Activated naive CD8-positive, alpha-beta T cell (primary cell): ENCODE results near the gene KCNE3.
"Not testable (repeated sequence)": the region's sequence is repeated elsewhere in the genome, so short reads cannot be mapped to it uniquely, and the experiment has no call there.

Source experiments
- H3K27ac Mint-ChIP-seq: one replicate; pipeline ENCODE4 v1.8.0; 2021; ENCODE audit warnings: mixed read lengths
- H3K27me3 Mint-ChIP-seq: one replicate; pipeline ENCODE4 v1.8.0; 2021; ENCODE audit warnings: mixed read lengths
- H3K36me3 Mint-ChIP-seq: one replicate; pipeline ENCODE4 v1.8.0; 2021; ENCODE audit warnings: mixed read lengths
- H3K4me1 Mint-ChIP-seq: one replicate; pipeline ENCODE4 v1.8.0; 2021; ENCODE audit warnings: low read depth, mixed read lengths
- H3K4me3 Mint-ChIP-seq: one replicate; pipeline ENCODE4 v1.8.0; 2021; ENCODE audit warnings: mild to moderate bottlenecking, mixed read lengths
- H3K9me3 Mint-ChIP-seq: one replicate; pipeline ENCODE4 v1.8.0; 2021; ENCODE audit warnings: low read depth, mixed read lengths

The KCNE3 gene

GRCh38 chr11:74438681-74439080 is 28.7 kb downstream of the KCNE3 start:
- Mint-ChIP-seq H3K27me3 (peaks cover 4% of the 10 kb centered on the region), H3K4me3 (no peak overlapping the region), H3K9me3 (no peaks in the 10 kb centered on the region), H3K36me3 (no peaks in the 10 kb centered on the region), H3K27ac (no peak overlapping the region), H3K4me1 (no peaks in the 10 kb centered on the region)

GRCh38 chr11:74437441-74438042 is 29.8 kb downstream of the KCNE3 start:
- Mint-ChIP-seq H3K4me3 (no peak overlapping the region), H3K4me1 (no peaks in the 10 kb centered on the region), H3K27ac (no peak overlapping the region), H3K36me3 (no peaks in the 10 kb centered on the region), H3K27me3 (peaks cover 3% of the 10 kb centered on the region), H3K9me3 (no peaks in the 10 kb centered on the region)

DNA sequence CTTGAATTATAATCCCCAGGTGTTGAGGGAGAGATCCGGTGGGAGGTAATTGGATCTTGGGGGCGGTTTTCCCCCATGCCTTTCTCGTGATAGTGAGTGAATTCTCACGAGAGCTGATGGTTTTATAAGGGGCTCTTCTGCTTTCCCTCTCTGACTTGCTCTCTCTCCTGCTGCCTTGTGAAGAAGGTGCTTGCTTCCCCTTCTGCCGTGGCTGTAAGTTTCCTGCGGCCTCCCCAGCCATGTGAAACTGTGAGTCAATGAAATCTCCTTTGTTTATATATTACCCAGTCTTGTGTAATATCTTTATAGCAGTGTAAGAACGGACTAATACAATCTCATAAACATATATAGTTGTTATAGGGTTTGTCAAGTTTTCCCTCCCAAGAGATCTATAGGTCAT is 32.8 kb downstream of the KCNE3 start:
- no peak overlapping the region for H3K4me3 Mint-ChIP-seq
- no peak overlapping the region for H3K27ac Mint-ChIP-seq
- H3K4me1 Mint-ChIP-seq: no peaks in the 10 kb centered on the region
- H3K36me3 Mint-ChIP-seq: no peaks in the 10 kb centered on the region
- H3K9me3 Mint-ChIP-seq: no peaks in the 10 kb centered on the region
- peaks cover 3% of the 10 kb centered on the region for H3K27me3 Mint-ChIP-seq

DNA sequence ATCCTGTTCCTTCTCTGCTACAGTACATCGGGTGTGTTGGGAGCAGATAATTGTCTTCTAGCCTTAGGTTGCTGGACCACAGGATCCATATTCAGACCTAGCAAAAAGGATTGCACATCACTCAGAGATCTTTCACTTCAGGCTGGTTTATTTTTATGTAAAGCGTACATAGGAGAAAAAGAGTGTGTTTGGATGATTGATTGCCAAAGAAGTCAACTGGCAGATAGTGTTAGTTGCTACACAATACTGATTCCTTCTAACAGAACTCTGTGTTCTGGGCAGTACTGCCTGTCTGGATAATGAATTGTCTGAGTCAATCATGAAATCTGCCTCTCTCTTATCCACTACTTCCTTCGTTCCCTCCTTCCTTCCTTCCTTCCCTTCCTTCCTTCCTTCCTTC is 38.1 kb downstream of the KCNE3 start:
- H3K9me3 Mint-ChIP-seq: no peaks in the 10 kb centered on the region
- H3K4me1 Mint-ChIP-seq: no peaks in the 10 kb centered on the region
- no peak overlapping the region for H3K27ac Mint-ChIP-seq
- no peaks in the 10 kb centered on the region for H3K36me3 Mint-ChIP-seq
- peaks cover 1% of the 10 kb centered on the region for H3K27me3 Mint-ChIP-seq
- H3K4me3 Mint-ChIP-seq: no peak overlapping the region

DNA sequence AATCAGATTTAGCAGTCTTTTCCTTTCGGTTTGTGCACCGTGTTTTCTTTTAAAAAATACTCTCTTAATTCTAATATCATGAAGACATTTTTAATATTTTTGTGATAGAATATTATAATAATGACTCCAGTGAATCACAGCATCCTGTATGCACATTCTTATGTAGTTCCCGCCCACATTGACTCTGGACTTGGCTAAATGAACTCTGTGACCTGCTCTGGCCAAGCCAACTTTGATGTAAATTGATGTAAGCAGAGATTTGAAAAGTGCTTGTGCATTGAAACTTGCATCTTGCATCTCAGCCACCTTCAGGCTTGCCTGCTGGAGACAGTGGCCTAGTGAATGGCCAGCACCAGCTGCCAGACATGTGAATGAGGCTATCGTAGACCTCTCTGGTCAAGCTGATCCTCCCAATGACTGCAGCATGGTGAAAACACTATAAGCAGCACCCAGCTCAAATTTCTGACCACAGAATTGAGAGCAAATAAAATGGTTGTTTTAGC is 39.9 kb downstream of the KCNE3 start:
- H3K4me1 Mint-ChIP-seq: no peaks in the 10 kb centered on the region
- H3K27me3 Mint-ChIP-seq: no peaks in the 10 kb centered on the region
- H3K9me3 Mint-ChIP-seq: no peaks in the 10 kb centered on the region
- H3K27ac Mint-ChIP-seq: no peak overlapping the region
- H3K36me3 Mint-ChIP-seq: no peaks in the 10 kb centered on the region
- H3K4me3 Mint-ChIP-seq: no peak overlapping the region

DNA sequence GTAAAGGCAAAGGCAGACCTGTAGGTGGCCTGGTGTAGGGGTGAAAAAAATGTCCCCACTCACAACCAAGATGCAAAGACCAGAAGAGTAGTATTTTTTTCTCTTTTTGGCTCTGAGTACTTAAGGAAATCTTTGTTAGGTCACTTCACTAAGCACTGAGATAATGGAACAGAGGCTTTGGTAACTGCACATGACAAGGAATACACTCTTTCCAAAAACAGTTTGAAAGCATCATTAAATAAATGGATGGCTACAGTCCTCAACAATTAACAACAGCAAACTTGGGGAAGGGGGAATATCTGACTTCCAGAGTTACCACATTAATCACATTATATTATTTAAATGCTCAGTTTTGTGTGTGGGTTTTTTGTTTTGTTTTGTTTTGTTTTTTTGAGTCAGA is 42.2 kb downstream of the KCNE3 start:
- H3K27ac Mint-ChIP-seq: no peak overlapping the region
- no peak overlapping the region for H3K4me3 Mint-ChIP-seq
- H3K27me3 Mint-ChIP-seq: no peaks in the 10 kb centered on the region
- H3K9me3 Mint-ChIP-seq: no peaks in the 10 kb centered on the region
- no peaks in the 10 kb centered on the region for H3K36me3 Mint-ChIP-seq
- H3K4me1 Mint-ChIP-seq: no peaks in the 10 kb centered on the region

DNA sequence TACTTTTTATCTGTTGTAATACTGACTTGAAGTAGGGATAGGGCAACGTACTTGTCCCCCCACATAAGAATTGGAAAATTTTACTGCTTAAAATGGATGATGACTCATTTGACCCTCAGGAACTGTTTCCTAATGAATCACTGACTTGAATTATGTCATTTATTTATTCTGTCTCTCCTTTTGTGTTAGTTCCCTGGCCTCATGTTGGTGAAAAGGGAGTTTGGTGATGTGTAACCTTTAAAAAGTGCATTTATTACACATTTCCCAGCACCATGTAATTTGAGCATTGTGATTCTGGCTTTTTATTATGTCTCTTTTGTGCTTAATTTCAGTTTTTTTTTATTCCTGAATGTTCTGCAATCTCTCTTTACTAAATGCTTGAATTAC is 48.8 kb downstream of the KCNE3 start:
- Mint-ChIP-seq H3K4me3 (peak overlapping the region; percentile 44), H3K27ac (peak overlapping the region; percentile 90), H3K27me3 (no peaks in the 10 kb centered on the region), H3K9me3 (no peaks in the 10 kb centered on the region), H3K4me1 (peaks cover 27% of the 10 kb centered on the region), H3K36me3 (no peaks in the 10 kb centered on the region)

DNA sequence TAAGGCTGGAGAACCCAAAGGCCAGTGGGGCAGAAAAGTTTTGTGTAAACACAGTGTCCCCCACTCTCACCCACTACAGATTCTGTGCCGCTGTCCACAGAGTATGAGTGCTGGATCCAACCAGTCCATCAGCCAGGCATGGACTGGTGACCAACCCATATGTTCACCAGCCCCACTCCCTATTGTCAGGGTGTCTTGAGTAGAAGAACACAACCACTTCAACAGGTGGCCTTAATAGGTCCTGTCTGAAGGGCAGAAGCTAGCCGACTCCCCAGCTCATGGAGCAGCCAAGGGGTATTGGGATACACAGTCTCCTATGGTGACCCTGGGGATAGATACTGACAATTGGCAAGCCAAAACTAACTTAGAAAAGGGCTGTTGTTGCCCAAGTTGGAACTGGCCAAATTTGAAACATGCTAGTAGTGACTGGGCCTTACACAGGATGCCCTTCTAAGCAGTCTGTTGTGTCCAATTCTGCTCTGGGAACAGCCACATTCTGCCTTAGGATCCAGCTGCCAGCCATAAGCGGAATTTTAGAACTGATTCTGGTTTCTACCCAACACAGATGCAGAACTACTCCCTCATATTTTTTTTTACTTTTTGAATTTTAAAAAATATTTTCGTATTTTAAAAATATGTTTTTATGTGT is 49.4 kb downstream of the KCNE3 start:
- Mint-ChIP-seq H3K9me3 (no peaks in the 10 kb centered on the region), H3K4me3 (peak overlapping the region; percentile 43), H3K36me3 (no peaks in the 10 kb centered on the region), H3K4me1 (peaks cover 27% of the 10 kb centered on the region), H3K27me3 (no peaks in the 10 kb centered on the region), H3K27ac (peak overlapping the region; percentile 85)

DNA sequence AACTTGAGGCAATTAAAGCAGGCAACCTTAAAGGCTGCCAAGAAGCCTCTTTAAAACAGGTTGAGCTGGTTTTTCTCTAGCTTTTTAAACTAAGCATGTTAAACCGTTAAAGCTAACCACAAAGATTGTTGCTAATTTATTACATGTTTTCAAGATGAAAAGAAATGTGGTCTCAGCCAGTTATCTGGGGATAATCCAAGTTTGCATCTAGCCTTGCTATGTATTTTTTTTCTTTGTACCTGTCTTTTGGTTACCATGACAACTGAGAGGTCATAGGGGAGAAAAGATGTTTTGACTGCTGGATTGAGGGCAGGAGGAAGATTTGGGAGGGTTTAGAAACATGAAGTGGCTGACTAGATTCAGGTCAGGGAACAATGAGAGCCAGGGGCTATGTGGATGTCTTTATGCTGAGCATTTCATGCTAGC is 50.0 kb downstream of the KCNE3 start:
- H3K27me3 Mint-ChIP-seq: peaks cover 1% of the 10 kb centered on the region
- H3K9me3 Mint-ChIP-seq: no peaks in the 10 kb centered on the region
- H3K36me3 Mint-ChIP-seq: no peaks in the 10 kb centered on the region
- H3K4me1 Mint-ChIP-seq: peaks cover 27% of the 10 kb centered on the region
- peak overlapping the region; percentile 43 for H3K4me3 Mint-ChIP-seq
- H3K27ac Mint-ChIP-seq: peak overlapping the region; percentile 85

DNA sequence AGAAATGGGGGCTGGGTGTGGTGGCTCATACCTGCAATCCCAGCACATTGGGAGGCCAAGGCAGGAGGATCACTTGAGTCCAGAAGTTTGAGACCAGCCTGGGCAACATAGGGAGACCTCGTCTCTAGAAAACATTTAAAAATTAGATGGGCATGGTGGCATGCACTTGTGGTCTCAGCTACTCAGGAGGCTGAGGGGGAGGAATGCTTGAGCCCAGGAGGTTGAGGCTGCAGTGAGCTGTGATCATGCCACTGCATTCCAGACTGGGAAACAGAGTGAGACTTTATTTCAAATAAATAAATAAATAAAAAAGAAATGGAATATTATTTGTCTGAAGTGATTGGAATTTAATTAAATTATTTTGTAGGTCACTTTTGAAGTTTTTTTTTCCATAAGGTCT is 50.4 kb downstream of the KCNE3 start:
- not testable (repeated sequence) for H3K36me3 Mint-ChIP-seq, H3K4me3 Mint-ChIP-seq, H3K27me3 Mint-ChIP-seq, H3K9me3 Mint-ChIP-seq
- peak overlapping the region; percentile 62 for H3K27ac Mint-ChIP-seq
- H3K4me1 Mint-ChIP-seq: peaks cover 27% of the 10 kb centered on the region

- Mint-ChIP-seq H3K4me1 (peaks cover 15% of the 10 kb centered on the region), H3K27ac (no peak overlapping the region), H3K27me3 (peaks cover 1% of the 10 kb centered on the region), H3K9me3 (no peaks in the 10 kb centered on the region), H3K4me3 (no peak overlapping the region), H3K36me3 (no peaks in the 10 kb centered on the region)
Measured at GRCh38 chr11:74412733-74413359, 54.5 kb downstream of the KCNE3 start.

DNA sequence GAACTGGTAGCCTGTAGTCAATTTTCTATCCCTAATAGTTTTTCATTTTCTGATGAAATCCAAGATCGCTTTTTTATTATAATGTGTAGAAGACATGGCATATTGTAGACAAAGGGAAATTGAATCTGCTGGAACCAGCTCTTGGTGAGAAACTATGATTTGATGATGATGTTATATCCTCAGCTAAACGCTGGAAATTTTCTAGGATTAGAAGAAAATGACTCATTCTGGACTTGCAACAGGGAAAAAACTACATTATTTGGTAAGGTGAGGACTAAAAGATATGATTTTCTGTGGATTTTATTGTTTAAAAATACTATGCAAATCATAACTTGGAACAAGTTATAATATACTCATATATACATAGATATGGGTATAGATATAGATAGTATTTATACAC is 55.0 kb downstream of the KCNE3 start:
- Mint-ChIP-seq H3K4me1 (peaks cover 10% of the 10 kb centered on the region), H3K27ac (no peak overlapping the region), H3K36me3 (no peaks in the 10 kb centered on the region), H3K4me3 (no peak overlapping the region), H3K9me3 (no peaks in the 10 kb centered on the region), H3K27me3 (peaks cover 1% of the 10 kb centered on the region)

GRCh38 chr11:74409633-74410032 is 57.7 kb downstream of the KCNE3 start:
- H3K4me1 Mint-ChIP-seq: no peaks in the 10 kb centered on the region
- no peaks in the 10 kb centered on the region for H3K36me3 Mint-ChIP-seq
- no peaks in the 10 kb centered on the region for H3K9me3 Mint-ChIP-seq
- no peak overlapping the region for H3K4me3 Mint-ChIP-seq
- H3K27me3 Mint-ChIP-seq: peaks cover 1% of the 10 kb centered on the region
- H3K27ac Mint-ChIP-seq: no peak overlapping the region
